PC-9 (cell line): ENCODE results near the gene EXOC7. TPM values are rescaled to one million over a fixed set of nuclear protein-coding genes. Genes with fewer than 3 reads are reported as not detected.

ENCODE experiments used
- BruUV-seq: library from RNA; stranded (reverse); fragments of 400-500 nt; replicated peaks from 2 replicates; lab custom pipeline; 2021; lab: Mats Ljungman, UMichigan
- CTCF ChIA-PET: fragments of 300-600 bp; sonication (Branson Sonifier 250); formaldehyde crosslinking; loops from one replicate; lab custom pipeline; 2022; ENCODE audit warnings: antibody characterized with exemption; lab: Charles Lee
- POLR2A ChIA-PET: fragments of 300-600 bp; sonication (Branson Sonifier 250); formaldehyde crosslinking; loops from one replicate; lab custom pipeline; 2022; ENCODE audit warnings: antibody characterized with exemption; ENCODE audit not compliant: unreplicated experiment; lab: Charles Lee
- DNase-seq, 2 experiments: peaks; one replicate each; pipeline versions ENCODE4 v3.0.0 to v3.0.0-alpha.2; 2015 to 2022; ENCODE audit warnings: mixed read lengths in 1 of 2
- H2AFZ ChIP-seq: fragments of 200-600 bp; sonication (generic); 2 replicates; pipeline ENCODE4 v1.8.1; 2017; ENCODE audit warnings: antibody characterized with exemption
- H3F3A ChIP-seq: fragments of 200-600 bp; sonication (generic); 2 replicates; pipeline ENCODE4 v1.8.1; 2017; ENCODE audit warnings: antibody characterized with exemption, mild to moderate bottlenecking, low read depth; ENCODE audit not compliant: insufficient read depth
- H3K27ac ChIP-seq: fragments of 200-600 bp; sonication (generic); 2 replicates; pipeline ENCODE4 v1.6.1; 2016; ENCODE audit warnings: mixed run types
- H3K27me3 ChIP-seq: fragments of 200-600 bp; sonication (generic); 2 replicates; pipeline ENCODE4 v1.6.1; 2016; ENCODE audit warnings: low read depth, mixed run types; ENCODE audit not compliant: insufficient read depth
- H3K36me3 ChIP-seq: fragments of 200-600 bp; sonication (generic); 2 replicates; pipeline ENCODE4 v1.6.1; 2016; ENCODE audit warnings: low read depth, mixed run types
- H3K4me1 ChIP-seq: fragments of 200-600 bp; sonication (generic); replicated peaks from 2 replicates; pipeline ENCODE4 v1.6.1; 2016; ENCODE audit warnings: mixed run types; ENCODE audit not compliant: insufficient read depth
- H3K4me2 ChIP-seq: fragments of 200-600 bp; sonication (generic); 2 replicates; pipeline ENCODE4 v1.6.1; 2017; ENCODE audit warnings: mixed run types
- H3K4me3 ChIP-seq: fragments of 200-600 bp; sonication (generic); 2 replicates; pipeline ENCODE4 v1.6.1; 2016; ENCODE audit warnings: mixed run types
- H3K79me2 ChIP-seq: fragments of 200-600 bp; sonication (generic); 2 replicates; pipeline ENCODE4 v1.6.1; 2017; ENCODE audit warnings: low read depth, mixed run types
- H3K9me2 ChIP-seq: fragments of 200-600 bp; sonication (generic); 2 replicates; pipeline ENCODE4 v1.8.1; 2017; ENCODE audit warnings: mild to moderate bottlenecking; ENCODE audit not compliant: insufficient read depth
- H3K9me3 ChIP-seq: fragments of 200-600 bp; sonication (generic); 2 replicates; pipeline ENCODE4 v1.8.1; 2016; ENCODE audit warnings: low read depth; ENCODE audit not compliant: insufficient read depth
- H4K20me1 ChIP-seq: fragments of 200-600 bp; sonication (generic); 2 replicates; pipeline ENCODE4 v1.8.1; 2017; ENCODE audit not compliant: insufficient read depth
- EZH2 ChIP-seq: fragments of 200-600 bp; sonication (generic); IDR thresholded peaks from 2 replicates; pipeline ENCODE4 v1.8.0; 2017; ENCODE audit warnings: antibody characterized with exemption, low read depth
- intact Hi-C: fragments of 100-400 bp; cut with micrococcal nuclease; formaldehyde crosslinking; loops from one replicate; pipeline ENCODE4 v1.10.0; 2022; ENCODE audit not compliant: unreplicated experiment
- total RNA-seq: library from RNA; stranded (reverse); gene quantifications from 2 replicates; pipeline ENCODE4 v1.2.3, GENCODE V29; 2021
- TF ChIP-seq, protein P1 (sequence below): fragments of 200-600 bp; sonication (generic); conservative IDR thresholded peaks from 2 replicates; pipeline ENCODE4 v1.6.1; 2017; ENCODE audit warnings: mixed run types, antibody characterized with exemption, mild to moderate bottlenecking, moderate library complexity

Gene EXOC7
- total RNA-seq, 1 experiment from 2014 or later: 131 TPM

GRCh38 chr17:76077584-76078110 is 25.9 kb downstream of the EXOC7 start:
- no peak for DNase-seq
- intact Hi-C loops: no loop called here
- POLR2A ChIA-PET: interaction anchor here (0.7 kb wide), 1 partner anchor 198 kb away, joined by 4 read pairs; no protein-coding TSS in a partner anchor
- Histone ChIP-seq H3F3A (no peaks in the 10 kb centered on the region), H3K27ac (no peak overlapping the region), H3K27me3 (no peaks in the 10 kb centered on the region; the same call in 1 of the 2 replicates), H3K9me3 (no peaks in the 10 kb centered on the region), H3K4me3 (no peak overlapping the region), H3K79me2 (0 out of 2 replicates have a peak, but pooled peaks cover 3% of the 10 kb centered on the region), H3K36me3 (no peaks in the 10 kb centered on the region), H2AFZ (no peak overlapping the region), H4K20me1 (no peaks in the 10 kb centered on the region), H3K4me1 (no peaks in the 10 kb centered on the region), H3K9me2 (no peaks in the 10 kb centered on the region), H3K4me2 (no peak overlapping the region)
- TF ChIP-seq, protein P1, sequence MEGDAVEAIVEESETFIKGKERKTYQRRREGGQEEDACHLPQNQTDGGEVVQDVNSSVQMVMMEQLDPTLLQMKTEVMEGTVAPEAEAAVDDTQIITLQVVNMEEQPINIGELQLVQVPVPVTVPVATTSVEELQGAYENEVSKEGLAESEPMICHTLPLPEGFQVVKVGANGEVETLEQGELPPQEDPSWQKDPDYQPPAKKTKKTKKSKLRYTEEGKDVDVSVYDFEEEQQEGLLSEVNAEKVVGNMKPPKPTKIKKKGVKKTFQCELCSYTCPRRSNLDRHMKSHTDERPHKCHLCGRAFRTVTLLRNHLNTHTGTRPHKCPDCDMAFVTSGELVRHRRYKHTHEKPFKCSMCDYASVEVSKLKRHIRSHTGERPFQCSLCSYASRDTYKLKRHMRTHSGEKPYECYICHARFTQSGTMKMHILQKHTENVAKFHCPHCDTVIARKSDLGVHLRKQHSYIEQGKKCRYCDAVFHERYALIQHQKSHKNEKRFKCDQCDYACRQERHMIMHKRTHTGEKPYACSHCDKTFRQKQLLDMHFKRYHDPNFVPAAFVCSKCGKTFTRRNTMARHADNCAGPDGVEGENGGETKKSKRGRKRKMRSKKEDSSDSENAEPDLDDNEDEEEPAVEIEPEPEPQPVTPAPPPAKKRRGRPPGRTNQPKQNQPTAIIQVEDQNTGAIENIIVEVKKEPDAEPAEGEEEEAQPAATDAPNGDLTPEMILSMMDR: no peak
- no peak for TF ChIP-seq EZH2
- CTCF ChIA-PET: interaction anchor here (0.6 kb wide), 1 partner anchor 48 kb away, joined by 4 read pairs; no protein-coding TSS in a partner anchor
- no TSS peak for BruUV-seq

DNA sequence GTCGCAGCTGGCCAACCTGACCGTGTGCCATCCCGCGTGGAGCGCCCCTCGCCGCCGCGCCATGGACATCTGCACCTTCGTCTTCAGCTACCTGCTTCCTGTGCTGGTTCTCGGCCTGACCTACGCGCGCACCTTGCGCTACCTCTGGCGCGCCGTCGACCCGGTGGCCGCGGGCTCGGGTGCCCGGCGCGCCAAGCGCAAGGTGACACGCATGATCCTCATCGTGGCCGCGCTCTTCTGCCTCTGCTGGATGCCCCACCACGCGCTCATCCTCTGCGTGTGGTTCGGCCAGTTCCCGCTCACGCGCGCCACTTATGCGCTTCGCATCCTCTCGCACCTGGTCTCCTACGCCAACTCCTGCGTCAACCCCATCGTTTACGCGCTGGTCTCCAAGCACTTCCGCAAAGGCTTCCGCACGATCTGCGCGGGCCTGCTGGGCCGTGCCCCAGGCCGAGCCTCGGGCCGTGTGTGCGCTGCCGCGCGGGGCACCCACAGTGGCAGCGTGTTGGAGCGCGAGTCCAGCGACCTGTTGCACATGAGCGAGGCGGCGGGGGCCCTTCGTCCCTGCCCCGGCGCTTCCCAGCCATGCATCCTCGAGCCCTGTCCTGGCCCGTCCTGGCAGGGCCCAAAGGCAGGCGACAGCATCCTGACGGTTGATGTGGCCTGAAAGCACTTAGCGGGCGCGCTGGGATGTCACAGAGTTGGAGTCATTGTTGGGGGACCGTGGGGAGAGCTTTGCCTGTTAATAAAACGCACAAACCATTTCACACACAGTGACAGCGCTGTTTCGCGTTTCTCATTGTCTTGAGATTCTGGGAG is 26.6 kb downstream of the EXOC7 start:
- Histone ChIP-seq H3K27me3 (no peaks in the 10 kb centered on the region; the same call in 1 of the 2 replicates), H3K4me2 (no peak overlapping the region)
- DNase-seq: no peak

GRCh38 chr17:76076146-76076764 is 27.3 kb downstream of the EXOC7 start:
- POLR2A ChIA-PET: no interaction called here
- H3K4me3 ChIP-seq: no peak overlapping the region
- no peaks in the 10 kb centered on the region; the same call in 1 of the 2 replicates for H3K27me3 ChIP-seq
- no peak for DNase-seq
- H3K9me3 ChIP-seq: no peaks in the 10 kb centered on the region
- H3K9me2 ChIP-seq: no peaks in the 10 kb centered on the region
- 0 out of 2 replicates have a peak, but pooled peaks cover under 1% of the 10 kb centered on the region for H3K4me1 ChIP-seq
- intact Hi-C loops: no loop called here
- H4K20me1 ChIP-seq: peaks cover 5% of the 10 kb centered on the region; the same call in 1 of the 2 replicates
- peaks cover 14% of the 10 kb centered on the region for H3K79me2 ChIP-seq
- H3K27ac ChIP-seq: no peak overlapping the region
- no TSS peak for BruUV-seq
- CTCF ChIA-PET: no interaction called here
- H2AFZ ChIP-seq: no peak overlapping the region
- no peaks in the 10 kb centered on the region for H3F3A ChIP-seq
- TF ChIP-seq, protein P1: no peak
- TF ChIP-seq EZH2: no peak
- H3K4me2 ChIP-seq: no peak overlapping the region
- no peaks in the 10 kb centered on the region for H3K36me3 ChIP-seq

More for the DNA sequence above, 26.6 kb downstream of the EXOC7 start:
- H3K27ac ChIP-seq: no peak overlapping the region
- POLR2A ChIA-PET: interaction anchor here (0.7 kb wide), 1 partner anchor 199 kb away, joined by 4 read pairs; no protein-coding TSS in a partner anchor
- no TSS peak for BruUV-seq
- no peaks in the 10 kb centered on the region for H4K20me1 ChIP-seq
- CTCF ChIA-PET: no interaction called here
- H2AFZ ChIP-seq: no peak overlapping the region
- no peaks in the 10 kb centered on the region for H3K36me3 ChIP-seq
- TF ChIP-seq, protein P1: no peak
- no peak for TF ChIP-seq EZH2
- intact Hi-C loops: no loop called here
- no peaks in the 10 kb centered on the region for H3K9me2 ChIP-seq
- peaks cover 7% of the 10 kb centered on the region for H3K79me2 ChIP-seq
- no peaks in the 10 kb centered on the region for H3K4me1 ChIP-seq
- H3K9me3 ChIP-seq: no peaks in the 10 kb centered on the region
- H3F3A ChIP-seq: no peaks in the 10 kb centered on the region
- no peak overlapping the region for H3K4me3 ChIP-seq
